ENCODE results near the gene GCLC.
A peak's percentile ranks its signal among the peaks of the same experiment; 100 is the strongest.

The GCLC gene

GRCh38 chr6:53523511-53524454 is 21.1 kb downstream of the GCLC start:
- FAIRE-seq = no peak

GRCh38 chr6:53520320-53520928 is 24.5 kb downstream of the GCLC start:
- no peak for FAIRE-seq

GRCh38 chr6:53518862-53519261 is 26.0 kb downstream of the GCLC start:
- no peak for FAIRE-seq

GRCh38 chr6:53517021-53517420 is 27.9 kb downstream of the GCLC start:
- no peak for FAIRE-seq

GRCh38 chr6:53514677-53515076 is 30.2 kb downstream of the GCLC start:
- no peak for FAIRE-seq

- no peak for FAIRE-seq
Measured at GRCh38 chr6:53513519-53513966, 31.4 kb downstream of the GCLC start.

- FAIRE-seq = no peak
Measured at GRCh38 chr6:53513056-53513455, 31.8 kb downstream of the GCLC start.

GRCh38 chr6:53512626-53513025 is 32.3 kb downstream of the GCLC start:
- FAIRE-seq = no peak

- FAIRE-seq = no peak
Measured at GRCh38 chr6:53510746-53511145, 34.2 kb downstream of the GCLC start.

- FAIRE-seq = no peak
Measured at GRCh38 chr6:53506872-53507271, 38.0 kb downstream of the GCLC start.

- no peak for FAIRE-seq
Measured at GRCh38 chr6:53504512-53504911, 40.4 kb downstream of the GCLC start.

GRCh38 chr6:53503060-53503459 is 41.8 kb downstream of the GCLC start:
- no peak for FAIRE-seq

- FAIRE-seq = no peak
Measured at GRCh38 chr6:53501432-53501831, 43.5 kb downstream of the GCLC start.

GRCh38 chr6:53500095-53500494 is 44.8 kb downstream of the GCLC start:
- FAIRE-seq = no peak

GRCh38 chr6:53499094-53499493 is 45.8 kb downstream of the GCLC start:
- FAIRE-seq = no peak

- no peak for FAIRE-seq
Measured at GRCh38 chr6:53498649-53499048, 46.3 kb downstream of the GCLC start.

GRCh38 chr6:53497905-53498304 is 47.0 kb downstream of the GCLC start:
- no peak for FAIRE-seq

- FAIRE-seq = no peak
Measured at GRCh38 chr6:53496797-53497375, 48.0 kb downstream of the GCLC start.

GRCh38 chr6:53495506-53496499 is 49.1 kb downstream of the GCLC start:
- FAIRE-seq = no peak

- FAIRE-seq = no peak
Measured at GRCh38 chr6:53494076-53494475, 50.8 kb downstream of the GCLC start.

- FAIRE-seq = no peak
Measured at GRCh38 chr6:53493635-53494025, 51.3 kb downstream of the GCLC start.

GRCh38 chr6:53492860-53493634 is 51.9 kb downstream of the GCLC start:
- peak; percentile 96 for FAIRE-seq

Measured in islet of Langerhans (tissue), 1 donor.